ENCODE measurements around the gene ZNF334. TPM values are rescaled to one million over a fixed set of nuclear protein-coding genes. Genes with fewer than 3 reads are reported as not detected.

ZNF334 gene
- total RNA-seq, 1 donor from 2014 or later: 19.7 TPM

DNA sequence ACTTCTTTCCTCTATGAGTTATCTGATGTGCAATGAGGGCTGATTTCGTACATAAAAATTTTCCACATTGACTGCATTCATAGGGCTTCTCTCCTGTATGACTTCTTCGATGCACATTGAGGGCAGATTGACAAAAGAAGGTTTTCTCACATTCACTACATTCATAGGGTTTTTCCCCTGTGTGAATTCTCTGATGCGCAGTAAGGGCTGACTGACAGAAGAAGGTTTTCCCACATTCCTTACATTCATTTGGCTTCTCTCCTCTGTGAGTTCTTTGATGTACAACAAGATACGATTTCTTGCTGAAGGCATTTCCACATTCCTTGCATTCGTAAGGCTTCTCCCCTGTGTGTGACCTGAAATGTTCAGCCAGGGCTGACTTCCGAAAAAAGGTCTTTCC, 11.4 kb downstream of the ZNF334 start:
- peaks cover 73% of the 10 kb centered on the region for H3K36me3 Mint-ChIP-seq
- no peak overlapping the region for H3K27ac Mint-ChIP-seq
- peaks cover 42% of the 10 kb centered on the region for H3K9me3 Mint-ChIP-seq
- no peak overlapping the region for H3K4me3 Mint-ChIP-seq
- H3K4me1 Mint-ChIP-seq (ENCODE audit: unreplicated experiment): no peaks in the 10 kb centered on the region
- TF ChIP-seq, protein P1, sequence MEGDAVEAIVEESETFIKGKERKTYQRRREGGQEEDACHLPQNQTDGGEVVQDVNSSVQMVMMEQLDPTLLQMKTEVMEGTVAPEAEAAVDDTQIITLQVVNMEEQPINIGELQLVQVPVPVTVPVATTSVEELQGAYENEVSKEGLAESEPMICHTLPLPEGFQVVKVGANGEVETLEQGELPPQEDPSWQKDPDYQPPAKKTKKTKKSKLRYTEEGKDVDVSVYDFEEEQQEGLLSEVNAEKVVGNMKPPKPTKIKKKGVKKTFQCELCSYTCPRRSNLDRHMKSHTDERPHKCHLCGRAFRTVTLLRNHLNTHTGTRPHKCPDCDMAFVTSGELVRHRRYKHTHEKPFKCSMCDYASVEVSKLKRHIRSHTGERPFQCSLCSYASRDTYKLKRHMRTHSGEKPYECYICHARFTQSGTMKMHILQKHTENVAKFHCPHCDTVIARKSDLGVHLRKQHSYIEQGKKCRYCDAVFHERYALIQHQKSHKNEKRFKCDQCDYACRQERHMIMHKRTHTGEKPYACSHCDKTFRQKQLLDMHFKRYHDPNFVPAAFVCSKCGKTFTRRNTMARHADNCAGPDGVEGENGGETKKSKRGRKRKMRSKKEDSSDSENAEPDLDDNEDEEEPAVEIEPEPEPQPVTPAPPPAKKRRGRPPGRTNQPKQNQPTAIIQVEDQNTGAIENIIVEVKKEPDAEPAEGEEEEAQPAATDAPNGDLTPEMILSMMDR (conservative IDR thresholded peaks at IDR 0.05): no peak
- H3K27me3 Mint-ChIP-seq: no peaks in the 10 kb centered on the region
- no peak for DNase-seq (ENCODE audit: extremely low spot score, unreplicated experiment)

DNA sequence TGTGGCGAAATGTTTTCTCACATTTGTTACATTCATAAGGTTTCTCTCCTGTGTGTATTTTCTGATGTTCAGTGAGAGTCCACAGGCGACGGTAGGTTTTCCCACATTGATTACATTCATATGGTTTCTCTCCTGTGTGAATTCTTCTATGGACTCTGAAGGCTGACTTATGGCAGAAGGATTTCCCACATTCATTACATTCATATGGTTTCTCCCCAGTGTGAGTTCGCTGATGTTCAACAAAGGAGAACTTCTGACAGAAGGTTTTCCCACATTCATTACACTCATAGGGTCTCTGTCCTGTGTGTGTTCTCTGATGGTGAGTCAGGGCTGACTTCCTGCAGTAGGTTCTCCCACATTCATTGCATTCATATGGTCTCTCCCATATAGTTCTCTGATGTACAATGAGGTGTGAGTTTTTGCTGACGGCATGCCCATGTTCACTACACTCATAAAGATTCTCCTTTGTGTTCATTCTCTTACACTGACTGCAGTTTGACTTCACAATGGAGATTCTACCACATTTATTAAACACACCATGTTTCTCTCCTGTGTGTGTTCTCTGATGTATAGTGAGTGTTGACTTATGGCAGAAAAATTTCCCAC, 11.9 kb downstream of the ZNF334 start:
- TF ChIP-seq, protein P1 (conservative IDR thresholded peaks at IDR 0.05): no peak
- H3K27me3 Mint-ChIP-seq: no peaks in the 10 kb centered on the region
- H3K4me1 Mint-ChIP-seq (ENCODE audit: unreplicated experiment): no peaks in the 10 kb centered on the region
- H3K4me3 Mint-ChIP-seq: no peak overlapping the region
- H3K27ac Mint-ChIP-seq: no peak overlapping the region
- H3K36me3 Mint-ChIP-seq: peaks cover 78% of the 10 kb centered on the region
- no peak for DNase-seq (ENCODE audit: extremely low spot score, unreplicated experiment)
- peaks cover 42% of the 10 kb centered on the region for H3K9me3 Mint-ChIP-seq

DNA sequence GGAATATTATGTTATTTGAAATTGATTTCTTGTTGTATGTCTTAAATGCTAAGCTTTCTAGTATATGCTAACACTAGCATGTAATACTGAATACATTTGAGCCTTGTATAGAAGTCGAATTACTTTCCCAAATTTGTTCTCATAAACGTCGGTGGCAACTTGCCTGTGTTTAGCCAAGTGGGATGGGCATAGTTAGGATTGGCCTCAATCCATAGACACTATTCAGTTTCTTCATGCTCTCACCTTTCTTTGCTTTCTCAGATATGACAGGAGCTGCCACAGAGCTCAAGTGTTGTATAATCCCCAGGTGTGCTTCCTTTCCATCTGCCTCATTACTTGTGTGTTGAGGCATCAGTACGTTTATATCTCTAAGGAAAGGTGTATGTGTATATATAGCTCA, 19.3 kb downstream of the ZNF334 start:
- Mint-ChIP-seq H3K4me3 (no peak overlapping the region), H3K27ac (no peak overlapping the region), H3K36me3 (peaks cover 29% of the 10 kb centered on the region), H3K4me1 (ENCODE audit: unreplicated experiment) (no peaks in the 10 kb centered on the region), H3K9me3 (peaks cover 9% of the 10 kb centered on the region), H3K27me3 (no peaks in the 10 kb centered on the region)
- DNase-seq (ENCODE audit: extremely low spot score, unreplicated experiment): no peak
- TF ChIP-seq, protein P1 (conservative IDR thresholded peaks at IDR 0.05): no peak

DNA sequence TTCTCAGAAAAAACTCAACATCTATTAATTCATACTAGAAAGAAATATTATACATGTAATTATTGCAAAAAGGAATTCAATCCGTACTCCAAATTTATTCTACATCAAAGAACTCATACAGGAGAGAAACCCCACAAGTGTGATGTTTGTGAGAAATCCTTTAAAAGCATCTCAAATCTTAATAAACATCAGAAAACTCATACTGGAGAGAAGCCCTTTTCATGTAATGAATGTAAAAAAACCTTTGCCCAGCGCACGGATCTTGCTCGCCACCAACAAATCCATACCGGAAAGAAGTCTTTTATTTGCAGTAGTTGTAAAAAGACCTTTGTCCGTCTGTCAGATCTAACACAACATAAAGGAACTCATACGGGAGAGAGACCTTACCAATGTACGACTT, 22.0 kb downstream of the ZNF334 start:
- no peak for DNase-seq (ENCODE audit: extremely low spot score, unreplicated experiment)
- Mint-ChIP-seq H3K27ac (no peak overlapping the region), H3K4me1 (ENCODE audit: unreplicated experiment) (no peaks in the 10 kb centered on the region), H3K9me3 (no peaks in the 10 kb centered on the region), H3K27me3 (no peaks in the 10 kb centered on the region), H3K4me3 (no peak overlapping the region), H3K36me3 (peaks cover 6% of the 10 kb centered on the region)
- TF ChIP-seq, protein P1 (conservative IDR thresholded peaks at IDR 0.05): no peak

DNA sequence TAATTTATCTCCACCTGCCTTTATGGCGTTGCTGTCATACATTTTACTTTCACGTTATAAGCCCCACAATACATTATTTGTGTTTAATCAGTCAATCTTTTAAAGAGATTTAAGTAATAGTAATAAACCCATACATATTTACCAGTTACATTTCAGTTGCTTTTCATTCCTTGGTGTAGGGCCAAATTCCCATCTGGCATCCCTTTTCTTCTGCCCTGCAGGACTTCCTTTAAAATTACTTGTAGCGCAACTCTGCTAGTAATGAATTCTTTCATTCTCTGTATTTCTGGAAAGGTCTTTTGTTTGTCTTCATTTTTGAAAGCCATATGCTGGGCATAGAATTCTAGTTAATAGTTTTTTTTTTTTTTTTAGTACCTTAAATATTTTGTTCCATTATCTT, 24.9 kb downstream of the ZNF334 start:
- H3K4me1 Mint-ChIP-seq (ENCODE audit: unreplicated experiment): no peaks in the 10 kb centered on the region
- no peak for DNase-seq (ENCODE audit: extremely low spot score, unreplicated experiment)
- no peaks in the 10 kb centered on the region for H3K9me3 Mint-ChIP-seq
- no peak overlapping the region for H3K4me3 Mint-ChIP-seq
- H3K27ac Mint-ChIP-seq: no peak overlapping the region
- no peaks in the 10 kb centered on the region for H3K27me3 Mint-ChIP-seq
- TF ChIP-seq, protein P1 (conservative IDR thresholded peaks at IDR 0.05): no peak
- peaks cover 4% of the 10 kb centered on the region for H3K36me3 Mint-ChIP-seq

DNA sequence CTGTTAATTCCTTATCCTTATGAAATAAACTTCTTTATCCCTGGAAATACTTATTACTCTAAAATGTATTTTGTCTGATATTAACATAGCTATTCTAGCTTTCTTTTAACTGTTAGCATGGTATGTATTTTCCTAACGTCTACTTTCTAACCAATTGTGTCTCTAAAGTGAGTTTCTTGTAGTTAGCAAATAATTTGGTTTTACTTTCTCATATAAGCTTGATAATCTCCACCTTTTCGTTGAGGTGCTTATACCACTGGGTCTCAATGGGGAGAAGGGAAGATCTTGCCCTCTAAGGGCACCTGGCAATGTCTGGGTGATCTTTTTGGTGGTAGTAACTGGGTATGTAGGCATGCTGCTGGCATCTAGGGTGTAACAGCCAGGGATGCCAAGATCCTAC, 25.7 kb downstream of the ZNF334 start:
- TF ChIP-seq, protein P1 (conservative IDR thresholded peaks at IDR 0.05): no peak
- H3K27ac Mint-ChIP-seq: no peak overlapping the region
- no peak for DNase-seq (ENCODE audit: extremely low spot score, unreplicated experiment)
- no peaks in the 10 kb centered on the region for H3K4me1 Mint-ChIP-seq (ENCODE audit: unreplicated experiment)
- H3K36me3 Mint-ChIP-seq: no peaks in the 10 kb centered on the region
- H3K27me3 Mint-ChIP-seq: no peaks in the 10 kb centered on the region
- no peaks in the 10 kb centered on the region for H3K9me3 Mint-ChIP-seq
- no peak overlapping the region for H3K4me3 Mint-ChIP-seq

All from type B pancreatic cell (in vitro differentiated cells).